ENCODE measurements around the gene RAPGEF1. TPM values are rescaled to one million over a fixed set of nuclear protein-coding genes. Genes with fewer than 3 reads are reported as not detected.

RAPGEF1 gene
- polyA plus RNA-seq, 3 donors, result 37.4 to 41.3 (median 38.2) TPM

GRCh38 chr9:131628459-131629225 is 111.2 kb downstream of the RAPGEF1 start:
- DNase-seq (ENCODE audit: low read depth in 3 of 3, low spot score in 2 of 3), result no peak

- DNase-seq (ENCODE audit: low read depth in 3 of 3, low spot score in 2 of 3), result no peak
Observed at GRCh38 chr9:131627648-131628458, 112.0 kb downstream of the RAPGEF1 start.

GRCh38 chr9:131627326-131627647 is 112.6 kb downstream of the RAPGEF1 start:
- DNase-seq (ENCODE audit: low read depth in 3 of 3, low spot score in 2 of 3), result no peak

GRCh38 chr9:131625790-131626670 is 113.8 kb downstream of the RAPGEF1 start:
- no peak for DNase-seq (ENCODE audit: low read depth in 3 of 3, low spot score in 2 of 3)

- DNase-seq (ENCODE audit: low read depth in 3 of 3, low spot score in 2 of 3), result no peak
Observed at GRCh38 chr9:131625508-131625787, 114.4 kb downstream of the RAPGEF1 start.

GRCh38 chr9:131624636-131625507 is 115.0 kb downstream of the RAPGEF1 start:
- DNase-seq (ENCODE audit: low read depth in 3 of 3, low spot score in 2 of 3), result no peak

- DNase-seq (ENCODE audit: low read depth in 3 of 3, low spot score in 2 of 3), result no peak
Observed at GRCh38 chr9:131623655-131624330, 116.1 kb downstream of the RAPGEF1 start.

- no peak for DNase-seq (ENCODE audit: low read depth in 3 of 3, low spot score in 2 of 3)
Observed at GRCh38 chr9:131622523-131622922, 117.4 kb downstream of the RAPGEF1 start.

- no peak for DNase-seq (ENCODE audit: low read depth in 3 of 3, low spot score in 2 of 3)
Observed at GRCh38 chr9:131621551-131622358, 118.1 kb downstream of the RAPGEF1 start.

- no peak for DNase-seq (ENCODE audit: low read depth in 3 of 3, low spot score in 2 of 3)
Observed at GRCh38 chr9:131620764-131621520, 118.9 kb downstream of the RAPGEF1 start.

GRCh38 chr9:131619680-131620079 is 120.2 kb downstream of the RAPGEF1 start:
- no peak for DNase-seq (ENCODE audit: low read depth in 3 of 3, low spot score in 2 of 3)

GRCh38 chr9:131618785-131619184 is 121.1 kb downstream of the RAPGEF1 start:
- no peak for DNase-seq (ENCODE audit: low read depth in 3 of 3, low spot score in 2 of 3)

- DNase-seq (ENCODE audit: low read depth in 3 of 3, low spot score in 2 of 3), result no peak
Observed at GRCh38 chr9:131618071-131618479, 121.8 kb downstream of the RAPGEF1 start.

- no peak for DNase-seq (ENCODE audit: low read depth in 3 of 3, low spot score in 2 of 3)
Observed at GRCh38 chr9:131617611-131618010, 122.3 kb downstream of the RAPGEF1 start.

GRCh38 chr9:131616983-131617604 is 122.8 kb downstream of the RAPGEF1 start:
- no peak for DNase-seq (ENCODE audit: low read depth in 3 of 3, low spot score in 2 of 3)

- DNase-seq (ENCODE audit: low read depth in 3 of 3, low spot score in 2 of 3), result no peak
Observed at GRCh38 chr9:131614340-131614915, 125.4 kb downstream of the RAPGEF1 start.

- no peak for DNase-seq (ENCODE audit: low read depth in 3 of 3, low spot score in 2 of 3)
Observed at GRCh38 chr9:131613921-131614320, 126.0 kb downstream of the RAPGEF1 start.
